NCI-H2107 (cell line): ENCODE data around the gene NBPF15.
"Not testable (repeated sequence)": the region's sequence is repeated elsewhere in the genome, so short reads cannot be mapped to it uniquely, and the experiment has no call there.

ENCODE experiments used
- DNase-seq: peaks from one replicate; lab custom pipeline; 2025; lab: John Stamatoyannopoulos, UW

Gene NBPF15

GRCh38 chr1:144461136-144461759 lies at the start of gene NBPF15:
TSS of gene NBPF15 (minus strand) at chr1:144461669. CDS start at chr1:144440003, 21,666 bp downstream.
- DNase-seq: peak; percentile 19

GRCh38 chr1:144496429-144496828 lies 35.0 kb upstream of the NBPF15 start:
- not testable (repeated sequence) for DNase-seq

GRCh38 chr1:144494130-144494529 lies 32.7 kb upstream of the NBPF15 start:
- DNase-seq: not testable (repeated sequence)

GRCh38 chr1:144490394-144490793 lies 28.9 kb upstream of the NBPF15 start:
- not testable (repeated sequence) for DNase-seq

- DNase-seq: not testable (repeated sequence)
Observed at GRCh38 chr1:144487002-144487401, 25.5 kb upstream of the NBPF15 start.

GRCh38 chr1:144485048-144485993 lies 23.9 kb upstream of the NBPF15 start:
- not testable (repeated sequence) for DNase-seq

GRCh38 chr1:144473897-144474296 lies 12.4 kb upstream of the NBPF15 start:
- DNase-seq: not testable (repeated sequence)

- DNase-seq: not testable (repeated sequence)
Observed at GRCh38 chr1:144471434-144471833, 10.0 kb upstream of the NBPF15 start.

GRCh38 chr1:144461778-144462177 lies 309 bp upstream of the NBPF15 start:
- not testable (repeated sequence) for DNase-seq

GRCh38 chr1:144460686-144461085 lies 783 bp downstream of the NBPF15 start:
- DNase-seq: not testable (repeated sequence)

- not testable (repeated sequence) for DNase-seq
Observed at GRCh38 chr1:144442402-144442801, 19.1 kb downstream of the NBPF15 start.

- not testable (repeated sequence) for DNase-seq
Observed at GRCh38 chr1:144439737-144440136, 21.7 kb downstream of the NBPF15 start.

GRCh38 chr1:144418891-144419694 lies 42.4 kb downstream of the NBPF15 start:
- peak; percentile 7 for DNase-seq

GRCh38 chr1:144413404-144414118 lies 47.9 kb downstream of the NBPF15 start:
- DNase-seq: not testable (repeated sequence)

- DNase-seq: peak; percentile 85
Observed at GRCh38 chr1:144412491-144413403, 48.7 kb downstream of the NBPF15 start.

- peak; percentile 44 for DNase-seq
Observed at GRCh38 chr1:144412068-144412471, 49.4 kb downstream of the NBPF15 start.

- not testable (repeated sequence) for DNase-seq
Observed at GRCh38 chr1:144402807-144403206, 58.7 kb downstream of the NBPF15 start.

- not testable (repeated sequence) for DNase-seq
Observed at GRCh38 chr1:144371651-144372050, 89.8 kb downstream of the NBPF15 start.
